Neural progenitor cell (in vitro differentiated cells): Measurements from ENCODE around the gene MIPEP.

Source experiments
- EZH2 ChIP-seq: fragments of 200-600 bp; sonication (generic); IDR thresholded peaks from 2 replicates; pipeline ENCODE4 v1.6.1; 2017; ENCODE audit warnings: antibody characterized with exemption, mild to moderate bottlenecking, moderate library complexity
- TF ChIP-seq, protein P1 (sequence below): fragments of 200-600 bp; sonication (generic); IDR thresholded peaks from 2 replicates; pipeline ENCODE4 v1.5.1; 2017; ENCODE audit warnings: antibody characterized with exemption, mild to moderate bottlenecking

DNA sequence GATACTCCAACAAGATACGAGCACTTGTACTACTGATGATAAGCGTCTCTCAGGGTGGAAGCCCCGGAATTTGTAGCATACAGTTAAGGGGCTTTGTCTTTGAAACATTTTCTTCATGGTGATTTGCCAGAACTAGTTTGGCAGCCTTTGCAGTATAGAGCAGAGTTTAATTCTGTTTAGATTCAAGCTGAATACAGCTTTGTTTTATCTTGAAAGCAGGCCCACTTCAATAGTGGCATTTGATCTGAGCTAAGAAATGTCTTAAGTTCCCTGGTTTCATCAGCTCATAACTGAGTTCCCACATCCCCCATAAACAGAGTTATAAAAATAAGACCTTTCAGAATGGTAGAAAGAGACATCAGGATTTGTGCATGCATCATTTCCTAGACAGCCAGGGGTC lies 125.9 kb downstream of the MIPEP start:
- TF ChIP-seq, protein P1, sequence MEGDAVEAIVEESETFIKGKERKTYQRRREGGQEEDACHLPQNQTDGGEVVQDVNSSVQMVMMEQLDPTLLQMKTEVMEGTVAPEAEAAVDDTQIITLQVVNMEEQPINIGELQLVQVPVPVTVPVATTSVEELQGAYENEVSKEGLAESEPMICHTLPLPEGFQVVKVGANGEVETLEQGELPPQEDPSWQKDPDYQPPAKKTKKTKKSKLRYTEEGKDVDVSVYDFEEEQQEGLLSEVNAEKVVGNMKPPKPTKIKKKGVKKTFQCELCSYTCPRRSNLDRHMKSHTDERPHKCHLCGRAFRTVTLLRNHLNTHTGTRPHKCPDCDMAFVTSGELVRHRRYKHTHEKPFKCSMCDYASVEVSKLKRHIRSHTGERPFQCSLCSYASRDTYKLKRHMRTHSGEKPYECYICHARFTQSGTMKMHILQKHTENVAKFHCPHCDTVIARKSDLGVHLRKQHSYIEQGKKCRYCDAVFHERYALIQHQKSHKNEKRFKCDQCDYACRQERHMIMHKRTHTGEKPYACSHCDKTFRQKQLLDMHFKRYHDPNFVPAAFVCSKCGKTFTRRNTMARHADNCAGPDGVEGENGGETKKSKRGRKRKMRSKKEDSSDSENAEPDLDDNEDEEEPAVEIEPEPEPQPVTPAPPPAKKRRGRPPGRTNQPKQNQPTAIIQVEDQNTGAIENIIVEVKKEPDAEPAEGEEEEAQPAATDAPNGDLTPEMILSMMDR: no peak
- no peak for TF ChIP-seq EZH2
